Liver (tissue), 3 donors: ENCODE data around the gene KCNJ14.

Source experiments
- CTCF ChIP-seq: fragments of 150-350 bp; IDR thresholded peaks from 2 replicates; pipeline ENCODE4 v1.5.1; 2017; ENCODE audit warnings: improper control_type of control experiment, low read depth, low read length; ENCODE audit not compliant: missing input control
- EGR1 ChIP-seq, 2 donors: IDR thresholded peaks; 2 replicates each; pipeline ENCODE4 v1.6.1; 2016 to 2018; ENCODE audit warnings: antibody characterized with exemption in 2 of 2, low read depth in 2 of 2
- GABPA ChIP-seq, 2 donors: IDR thresholded peaks in 1 of 2; conservative IDR thresholded peaks in 1 of 2; 2 replicates each; pipeline ENCODE4 v1.6.1; 2016; ENCODE audit warnings: antibody characterized with exemption in 2 of 2, mild to moderate bottlenecking in 1 of 2, moderate library complexity in 1 of 2
- HNF4A ChIP-seq, 2 donors: conservative IDR thresholded peaks; 2 replicates each; pipeline ENCODE4 v1.6.1; 2016; ENCODE audit warnings: antibody characterized with exemption in 2 of 2, mild to moderate bottlenecking in 2 of 2
- HNF4G ChIP-seq: IDR thresholded peaks from 2 replicates; pipeline ENCODE4 v1.6.1; 2016; ENCODE audit warnings: antibody characterized with exemption
- JUND ChIP-seq, 2 donors: IDR thresholded peaks; 2 replicates each; pipeline ENCODE4 v1.6.1; 2016; ENCODE audit warnings: antibody characterized with exemption in 2 of 2
- RAD21 ChIP-seq, 2 donors: IDR thresholded peaks; 2 replicates each; pipeline ENCODE4 v1.6.1; 2016; ENCODE audit warnings: antibody characterized with exemption in 2 of 2, mild to moderate bottlenecking in 2 of 2
- RXRA ChIP-seq, 2 donors: IDR thresholded peaks; 2 replicates each; pipeline ENCODE4 v1.6.1; 2017 to 2018; ENCODE audit warnings: antibody characterized with exemption in 2 of 2, mild to moderate bottlenecking in 1 of 2
- SP1 ChIP-seq: IDR thresholded peaks from 2 replicates; pipeline ENCODE4 v1.6.1; 2018; ENCODE audit warnings: antibody characterized with exemption, mild to moderate bottlenecking
- TAF1 ChIP-seq: conservative IDR thresholded peaks from 2 replicates; pipeline ENCODE4 v1.6.1; 2016; ENCODE audit warnings: antibody characterized with exemption, mild to moderate bottlenecking
- YY1 ChIP-seq: IDR thresholded peaks from 2 replicates; pipeline ENCODE4 v1.6.1; 2016; ENCODE audit warnings: antibody characterized with exemption, mild to moderate bottlenecking
- TF ChIP-seq, protein P1 (sequence below): IDR thresholded peaks from 2 replicates; pipeline ENCODE4 v1.6.1; 2016; ENCODE audit warnings: antibody characterized with exemption
- TF ChIP-seq, protein P2 (sequence below): IDR thresholded peaks from 2 replicates; pipeline ENCODE4 v1.6.1; 2016; ENCODE audit warnings: antibody characterized with exemption
- donor health status: healthy.
- donor health status: healthy.

DNA sequence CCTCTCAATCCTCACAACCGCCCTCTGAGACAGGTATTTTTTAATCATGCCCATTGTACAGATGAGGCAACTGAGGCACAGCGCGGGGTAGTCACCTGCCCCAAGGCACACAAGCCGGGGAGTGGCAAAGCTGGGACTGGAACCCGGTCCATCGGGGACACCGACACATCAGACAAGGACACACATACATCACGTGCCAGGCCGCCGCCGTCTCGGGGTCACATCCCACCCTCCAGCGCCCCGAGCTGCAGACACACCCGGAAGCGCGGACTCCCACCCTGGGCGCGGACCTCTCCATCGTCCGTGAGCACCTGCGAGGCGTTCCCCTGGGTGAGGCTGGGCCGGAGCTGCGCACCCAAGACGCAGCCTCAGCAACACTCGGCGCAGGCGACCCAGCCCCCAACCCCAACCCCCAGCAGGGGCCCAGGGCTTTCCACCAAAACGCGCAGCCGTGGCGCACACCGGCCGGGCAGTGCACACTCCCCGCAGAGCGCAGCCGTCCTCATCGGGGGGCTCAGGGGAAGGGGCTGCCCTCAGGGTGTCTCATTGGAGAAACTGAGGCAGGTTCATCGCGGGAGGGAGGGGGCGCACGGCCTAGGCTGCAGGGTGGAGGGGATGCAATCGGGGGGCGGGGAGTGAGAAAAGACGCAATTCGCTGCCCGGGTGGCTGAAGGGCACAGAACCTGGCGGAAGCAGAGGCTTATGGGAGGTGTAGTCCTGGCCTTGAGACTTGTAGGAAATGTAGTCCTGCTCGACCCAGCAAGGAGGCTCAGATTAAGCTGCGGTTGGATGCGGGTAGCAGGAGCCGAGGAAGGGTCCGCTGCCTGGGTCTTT is 58.1 kb downstream of the KCNJ14 start:
- TF ChIP-seq, protein P1, sequence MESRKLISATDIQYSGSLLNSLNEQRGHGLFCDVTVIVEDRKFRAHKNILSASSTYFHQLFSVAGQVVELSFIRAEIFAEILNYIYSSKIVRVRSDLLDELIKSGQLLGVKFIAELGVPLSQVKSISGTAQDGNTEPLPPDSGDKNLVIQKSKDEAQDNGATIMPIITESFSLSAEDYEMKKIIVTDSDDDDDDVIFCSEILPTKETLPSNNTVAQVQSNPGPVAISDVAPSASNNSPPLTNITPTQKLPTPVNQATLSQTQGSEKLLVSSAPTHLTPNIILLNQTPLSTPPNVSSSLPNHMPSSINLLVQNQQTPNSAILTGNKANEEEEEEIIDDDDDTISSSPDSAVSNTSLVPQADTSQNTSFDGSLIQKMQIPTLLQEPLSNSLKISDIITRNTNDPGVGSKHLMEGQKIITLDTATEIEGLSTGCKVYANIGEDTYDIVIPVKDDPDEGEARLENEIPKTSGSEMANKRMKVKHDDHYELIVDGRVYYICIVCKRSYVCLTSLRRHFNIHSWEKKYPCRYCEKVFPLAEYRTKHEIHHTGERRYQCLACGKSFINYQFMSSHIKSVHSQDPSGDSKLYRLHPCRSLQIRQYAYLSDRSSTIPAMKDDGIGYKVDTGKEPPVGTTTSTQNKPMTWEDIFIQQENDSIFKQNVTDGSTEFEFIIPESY, result no peak
- TF ChIP-seq CTCF, result no peak
- no peak for TF ChIP-seq YY1
- TF ChIP-seq RXRA (IDR thresholded peaks at IDR 0.05), result no peak
- TF ChIP-seq, protein P2, sequence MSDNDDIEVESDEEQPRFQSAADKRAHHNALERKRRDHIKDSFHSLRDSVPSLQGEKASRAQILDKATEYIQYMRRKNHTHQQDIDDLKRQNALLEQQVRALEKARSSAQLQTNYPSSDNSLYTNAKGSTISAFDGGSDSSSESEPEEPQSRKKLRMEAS, result no peak
- TF ChIP-seq SP1, result no peak
- no peak for TF ChIP-seq GABPA (IDR thresholded peaks at IDR 0.05 in 1 of 2, conservative IDR thresholded peaks at IDR 0.05 in 1 of 2)
- TF ChIP-seq EGR1 (IDR thresholded peaks at IDR 0.05; ENCODE audit: low read depth in 2 of 2), result no peak
- TF ChIP-seq JUND (IDR thresholded peaks at IDR 0.05), result no peak
- no peak for TF ChIP-seq HNF4G
- no peak for TF ChIP-seq HNF4A (conservative IDR thresholded peaks at IDR 0.05)
- TF ChIP-seq TAF1, result no peak
- TF ChIP-seq RAD21 (IDR thresholded peaks at IDR 0.05), result no peak
